Spleen (tissue), 7 donors: Measurements from ENCODE around the gene DYNC2I2.
"Not testable (repeated sequence)": the region's sequence is repeated elsewhere in the genome, so short reads cannot be mapped to it uniquely, and the experiment has no call there.

Source experiments
- POLR2A ChIP-seq, 3 donors: fragments of 450-650 bp; IDR thresholded peaks; one replicate each; pipeline ENCODE4 v1.5.1; 2017; ENCODE audit warnings: antibody characterized with exemption in 3 of 3, mild to moderate bottlenecking in 1 of 3
- TF ChIP-seq, protein P1 (sequence below), 11 experiments: fragments of 200-600 bp in 7 of 11; fragments of 450-650 bp in 4 of 11; sonication (generic) in 4 of 11; IDR thresholded peaks in 8 of 11; conservative IDR thresholded peaks in 3 of 11; 1 replicate in 7 of 11; 2 replicates in 4 of 11; pipeline versions ENCODE4 v1.4.0 to v1.8.0; 2016 to 2021; ENCODE audit warnings: antibody characterized with exemption in 11 of 11, inconsistent platforms in 4 of 11, mild to moderate bottlenecking in 1 of 11
- donor health status: DM: no; HTN: no; CAD: no; lungs with moderate emphysema.
- donor health status: DM: no; HTN: no; CAD: no.
- donor health status: DM: no; HTN: no; CAD: no.

DNA sequence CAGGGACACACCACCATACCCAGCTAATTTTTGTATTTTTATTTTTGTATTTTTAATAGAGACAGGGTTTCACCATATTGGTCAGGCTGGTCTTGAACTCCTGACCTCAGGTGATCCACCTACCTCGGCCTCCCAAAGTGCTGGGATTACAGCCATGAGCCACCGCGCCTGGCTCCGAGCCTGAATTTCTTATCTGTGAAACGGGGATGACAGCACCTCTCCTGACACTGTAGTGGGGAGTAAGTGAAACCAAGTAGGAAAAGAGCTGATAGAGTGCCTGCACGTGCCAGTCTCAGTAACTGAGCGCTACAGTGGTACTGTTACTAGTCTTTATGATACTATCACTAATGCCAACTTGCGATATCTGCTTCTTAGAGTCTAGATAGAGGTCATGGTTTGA is 71.5 kb downstream of the DYNC2I2 start:
- TF ChIP-seq POLR2A (IDR thresholded peaks at IDR 0.05): not testable (repeated sequence)
- TF ChIP-seq, protein P1, sequence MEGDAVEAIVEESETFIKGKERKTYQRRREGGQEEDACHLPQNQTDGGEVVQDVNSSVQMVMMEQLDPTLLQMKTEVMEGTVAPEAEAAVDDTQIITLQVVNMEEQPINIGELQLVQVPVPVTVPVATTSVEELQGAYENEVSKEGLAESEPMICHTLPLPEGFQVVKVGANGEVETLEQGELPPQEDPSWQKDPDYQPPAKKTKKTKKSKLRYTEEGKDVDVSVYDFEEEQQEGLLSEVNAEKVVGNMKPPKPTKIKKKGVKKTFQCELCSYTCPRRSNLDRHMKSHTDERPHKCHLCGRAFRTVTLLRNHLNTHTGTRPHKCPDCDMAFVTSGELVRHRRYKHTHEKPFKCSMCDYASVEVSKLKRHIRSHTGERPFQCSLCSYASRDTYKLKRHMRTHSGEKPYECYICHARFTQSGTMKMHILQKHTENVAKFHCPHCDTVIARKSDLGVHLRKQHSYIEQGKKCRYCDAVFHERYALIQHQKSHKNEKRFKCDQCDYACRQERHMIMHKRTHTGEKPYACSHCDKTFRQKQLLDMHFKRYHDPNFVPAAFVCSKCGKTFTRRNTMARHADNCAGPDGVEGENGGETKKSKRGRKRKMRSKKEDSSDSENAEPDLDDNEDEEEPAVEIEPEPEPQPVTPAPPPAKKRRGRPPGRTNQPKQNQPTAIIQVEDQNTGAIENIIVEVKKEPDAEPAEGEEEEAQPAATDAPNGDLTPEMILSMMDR (IDR thresholded peaks at IDR 0.05 in 8 of 11, conservative IDR thresholded peaks at IDR 0.05 in 3 of 11): not testable (repeated sequence)
